GM12874 (cell line): ENCODE results near the gene PTPRG.

Source experiments
- CTCF ChIP-seq: IDR thresholded peaks from 2 replicates; pipeline ENCODE4 v1.5.1; 2011; ENCODE audit warnings: low read depth, mild to moderate bottlenecking, control low read depth, low read length, moderate library complexity; ENCODE audit not compliant: insufficient read depth

PTPRG gene

GRCh38 chr3:61723038-61723437 lies 161.7 kb downstream of the PTPRG start:
- TF ChIP-seq CTCF = no peak

GRCh38 chr3:61724183-61724582 lies 162.8 kb downstream of the PTPRG start:
- TF ChIP-seq CTCF = no peak

- TF ChIP-seq CTCF = no peak
Measured at GRCh38 chr3:61724801-61725200, 163.4 kb downstream of the PTPRG start.

- TF ChIP-seq CTCF = no peak
Measured at GRCh38 chr3:61725851-61726333, 164.5 kb downstream of the PTPRG start.

- no peak for TF ChIP-seq CTCF
Measured at GRCh38 chr3:61727435-61727834, 166.1 kb downstream of the PTPRG start.

- TF ChIP-seq CTCF = no peak
Measured at GRCh38 chr3:61729038-61729634, 167.8 kb downstream of the PTPRG start.

- TF ChIP-seq CTCF = no peak
Measured at GRCh38 chr3:61730056-61730455, 168.7 kb downstream of the PTPRG start.
